Measurements from ENCODE around the gene TRPM3. TPM values are rescaled to one million over a fixed set of nuclear protein-coding genes. Genes with fewer than 3 reads are reported as not detected.

The TRPM3 gene
- total RNA-seq, 1 donor from 2014 or later, result 0.15 TPM

DNA sequence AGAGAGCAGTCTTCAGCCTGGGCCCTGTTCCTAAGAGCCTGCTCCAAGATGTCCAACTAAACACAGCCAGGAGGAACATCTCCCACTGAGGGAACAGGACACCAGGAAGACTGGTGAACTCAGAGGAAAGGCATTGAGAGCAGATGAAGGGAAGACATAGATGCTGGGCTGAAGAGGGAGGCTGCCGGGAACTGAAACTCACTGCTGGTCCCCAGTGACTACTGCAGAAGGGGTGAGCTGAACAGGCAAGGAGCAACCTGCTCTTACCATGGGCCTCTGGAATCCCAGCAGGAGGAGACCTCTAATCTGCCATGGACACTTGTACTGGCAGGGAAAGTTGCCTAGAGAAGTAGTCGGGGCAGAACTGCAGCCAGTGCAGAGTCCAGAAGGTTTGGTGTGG is 95.7 kb downstream of the TRPM3 start:
- intact Hi-C loops (cut with DNase I), result no loop called here
- Histone ChIP-seq H3K27ac (no peak overlapping the region), H3K36me3 (no peaks in the 10 kb centered on the region), H3K27me3 (ENCODE audit: low read depth) (no peaks in the 10 kb centered on the region), H3K4me1 (no peaks in the 10 kb centered on the region), H3K9me3 (no peaks in the 10 kb centered on the region), H3K4me3 (no peak overlapping the region)
- ATAC-seq (no peak), DNase-seq (no peak)
- TF ChIP-seq, protein P1, sequence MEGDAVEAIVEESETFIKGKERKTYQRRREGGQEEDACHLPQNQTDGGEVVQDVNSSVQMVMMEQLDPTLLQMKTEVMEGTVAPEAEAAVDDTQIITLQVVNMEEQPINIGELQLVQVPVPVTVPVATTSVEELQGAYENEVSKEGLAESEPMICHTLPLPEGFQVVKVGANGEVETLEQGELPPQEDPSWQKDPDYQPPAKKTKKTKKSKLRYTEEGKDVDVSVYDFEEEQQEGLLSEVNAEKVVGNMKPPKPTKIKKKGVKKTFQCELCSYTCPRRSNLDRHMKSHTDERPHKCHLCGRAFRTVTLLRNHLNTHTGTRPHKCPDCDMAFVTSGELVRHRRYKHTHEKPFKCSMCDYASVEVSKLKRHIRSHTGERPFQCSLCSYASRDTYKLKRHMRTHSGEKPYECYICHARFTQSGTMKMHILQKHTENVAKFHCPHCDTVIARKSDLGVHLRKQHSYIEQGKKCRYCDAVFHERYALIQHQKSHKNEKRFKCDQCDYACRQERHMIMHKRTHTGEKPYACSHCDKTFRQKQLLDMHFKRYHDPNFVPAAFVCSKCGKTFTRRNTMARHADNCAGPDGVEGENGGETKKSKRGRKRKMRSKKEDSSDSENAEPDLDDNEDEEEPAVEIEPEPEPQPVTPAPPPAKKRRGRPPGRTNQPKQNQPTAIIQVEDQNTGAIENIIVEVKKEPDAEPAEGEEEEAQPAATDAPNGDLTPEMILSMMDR (IDR thresholded peaks at IDR 0.05), result no peak

DNA sequence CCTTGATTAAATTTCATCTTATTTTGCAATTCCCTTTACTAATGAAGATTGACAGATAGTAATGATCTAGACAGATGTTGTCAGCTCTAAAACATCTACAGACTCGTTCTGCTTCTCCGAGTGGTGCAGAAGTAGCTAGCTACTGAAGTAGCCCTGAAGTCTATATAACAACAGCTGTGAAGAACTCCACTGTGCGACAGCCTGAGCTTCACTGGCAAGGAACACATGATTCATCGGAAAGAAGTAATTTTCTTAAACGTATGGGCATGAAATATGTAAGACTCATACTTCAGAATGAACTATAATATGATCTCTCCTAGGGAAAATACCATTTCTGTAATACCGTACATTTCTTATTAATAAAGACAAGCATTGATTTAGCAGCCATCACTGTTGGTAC is 96.2 kb downstream of the TRPM3 start:
- DNase-seq (no peak), ATAC-seq (no peak)
- H3K4me3 ChIP-seq, result no peak overlapping the region
- H3K36me3 ChIP-seq, result no peaks in the 10 kb centered on the region
- H3K27ac ChIP-seq, result no peak overlapping the region
- TF ChIP-seq, protein P1 (IDR thresholded peaks at IDR 0.05), result no peak
- H3K27me3 ChIP-seq (ENCODE audit: low read depth), result no peaks in the 10 kb centered on the region
- H3K9me3 ChIP-seq, result no peaks in the 10 kb centered on the region
- no peaks in the 10 kb centered on the region for H3K4me1 ChIP-seq
- intact Hi-C loops (cut with DNase I), result no loop called here

DNA sequence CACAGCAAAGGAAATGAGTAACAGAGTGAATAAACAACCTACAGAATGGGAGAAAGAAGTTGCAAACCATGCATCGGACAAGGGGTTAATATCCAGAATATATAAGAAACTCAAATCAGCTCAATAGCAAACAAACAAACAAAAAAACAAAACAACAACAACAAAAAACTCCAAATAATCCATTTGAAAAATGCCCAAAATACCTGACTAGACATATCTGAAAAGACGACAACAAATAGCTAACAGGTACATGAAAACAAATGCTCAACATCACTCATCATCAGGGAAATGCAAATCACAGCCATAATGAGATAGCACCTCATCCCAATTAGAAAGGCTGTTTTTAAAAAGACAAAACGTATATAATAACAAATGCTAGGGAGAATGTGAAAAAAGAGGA is 111.2 kb downstream of the TRPM3 start:
- Histone ChIP-seq H3K9me3 (peaks cover 3% of the 10 kb centered on the region), H3K36me3 (no peaks in the 10 kb centered on the region), H3K4me1 (no peaks in the 10 kb centered on the region), H3K27me3 (ENCODE audit: low read depth) (no peaks in the 10 kb centered on the region), H3K27ac (no peak overlapping the region), H3K4me3 (no peak overlapping the region)
- DNase-seq (no peak), ATAC-seq (no peak)
- TF ChIP-seq, protein P1 (IDR thresholded peaks at IDR 0.05), result no peak
- intact Hi-C loops (cut with DNase I), result no loop called here

DNA sequence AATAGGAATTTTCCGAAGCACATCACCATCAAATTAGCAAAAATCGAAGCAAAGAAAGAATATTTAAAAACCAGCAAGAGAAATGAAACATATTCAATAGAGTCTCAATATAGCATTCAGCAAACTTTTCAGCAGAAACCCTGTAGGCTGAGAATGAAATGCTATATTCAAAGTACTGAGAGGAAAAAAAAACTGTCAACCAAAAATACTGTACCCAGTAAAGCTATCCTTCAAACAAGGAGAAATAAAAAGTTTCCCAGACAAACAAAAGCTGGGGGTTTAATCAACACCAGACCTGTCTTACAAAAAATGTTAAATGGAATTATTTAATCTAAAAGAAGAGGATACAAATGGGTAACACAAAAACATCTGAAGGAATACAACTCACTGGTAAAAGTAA is 116.0 kb downstream of the TRPM3 start:
- DNase-seq (no peak), ATAC-seq (no peak)
- Histone ChIP-seq H3K27ac (no peak overlapping the region), H3K4me3 (no peak overlapping the region), H3K4me1 (no peaks in the 10 kb centered on the region), H3K27me3 (ENCODE audit: low read depth) (no peaks in the 10 kb centered on the region), H3K9me3 (peaks cover 16% of the 10 kb centered on the region), H3K36me3 (no peaks in the 10 kb centered on the region)
- TF ChIP-seq, protein P1 (IDR thresholded peaks at IDR 0.05), result no peak
- intact Hi-C loops (cut with DNase I), result no loop called here

DNA sequence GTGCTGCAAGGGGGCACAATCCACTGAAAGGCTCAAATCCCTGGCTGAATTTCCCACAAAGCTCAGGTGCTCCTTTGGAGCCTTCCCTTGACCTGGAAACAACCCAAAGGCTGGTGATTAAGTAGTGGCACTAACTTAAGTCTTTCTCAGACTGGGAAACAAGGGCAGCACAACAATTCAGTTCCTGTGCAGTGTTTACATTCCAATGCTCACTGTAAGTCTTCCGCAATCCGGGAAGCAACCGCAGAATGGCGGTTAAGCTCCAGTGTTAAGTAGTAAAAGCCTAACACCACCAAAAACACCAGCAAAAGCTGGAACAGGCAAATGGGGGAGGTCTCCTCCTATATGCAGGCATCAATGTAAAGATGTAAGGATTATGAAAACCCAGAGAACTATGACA is 117.2 kb downstream of the TRPM3 start:
- Histone ChIP-seq H3K4me1 (no peaks in the 10 kb centered on the region), H3K4me3 (no peak overlapping the region), H3K27me3 (ENCODE audit: low read depth) (no peaks in the 10 kb centered on the region), H3K36me3 (no peaks in the 10 kb centered on the region), H3K9me3 (peaks cover 16% of the 10 kb centered on the region), H3K27ac (no peak overlapping the region)
- DNase-seq (no peak), ATAC-seq (no peak)
- TF ChIP-seq, protein P1 (IDR thresholded peaks at IDR 0.05), result no peak
- intact Hi-C loops (cut with DNase I), result no loop called here

DNA sequence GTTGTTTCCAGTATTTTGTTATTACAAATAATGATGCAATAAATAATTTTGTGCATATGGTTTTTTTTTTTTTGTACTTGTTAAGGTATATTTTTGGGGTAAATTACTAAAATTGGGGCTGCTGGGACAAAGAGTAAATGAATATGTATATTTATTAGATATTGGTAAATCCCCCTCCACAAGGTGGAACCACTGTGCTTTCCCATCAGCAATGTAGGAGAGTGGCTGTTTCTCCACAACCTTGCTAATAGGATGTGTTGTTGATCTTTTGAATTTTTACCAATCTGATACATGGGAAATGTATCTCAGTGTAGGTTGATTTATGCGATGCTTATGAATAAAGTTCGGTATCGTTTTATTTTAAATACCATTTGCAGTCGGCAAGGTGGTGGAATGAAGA is 118.1 kb downstream of the TRPM3 start:
- no peak for ATAC-seq

More for the DNA sequence above, 118.1 kb downstream of the TRPM3 start:
- Histone ChIP-seq H3K9me3 (peaks cover 16% of the 10 kb centered on the region), H3K36me3 (no peaks in the 10 kb centered on the region), H3K27ac (no peak overlapping the region), H3K4me1 (no peaks in the 10 kb centered on the region), H3K27me3 (ENCODE audit: low read depth) (no peaks in the 10 kb centered on the region), H3K4me3 (no peak overlapping the region)
- TF ChIP-seq, protein P1 (IDR thresholded peaks at IDR 0.05), result no peak
- intact Hi-C loops (cut with DNase I), result no loop called here
- no peak for DNase-seq
